ENCODE data around the gene HOXA3.
A peak's percentile ranks its signal among the peaks of the same experiment; 100 is the strongest.

The HOXA3 gene

DNA sequence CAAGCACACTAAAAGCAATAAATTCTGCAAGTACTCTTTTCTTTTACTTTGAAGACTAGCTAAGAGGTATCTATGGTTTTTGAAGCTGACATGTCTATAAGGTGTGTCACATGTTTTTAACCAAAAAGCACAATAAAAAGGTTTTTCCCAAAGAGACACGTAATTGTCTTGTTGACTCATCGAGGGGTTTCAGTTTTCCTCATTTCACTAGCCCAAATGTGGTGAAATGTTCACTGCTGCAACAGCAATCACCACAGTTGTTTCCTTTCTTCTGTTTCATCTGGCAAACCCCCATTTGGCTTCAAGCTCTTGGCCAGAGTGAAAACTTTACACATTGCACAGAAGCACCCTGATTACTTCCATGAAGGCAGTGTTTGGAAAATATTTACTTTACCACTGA, 18.0 kb downstream of the HOXA3 start:
- Histone ChIP-seq H3K27me3 (ENCODE audit: insufficient read depth, poor library complexity, severe bottlenecking) (peaks cover 3% of the 10 kb centered on the region), H3K27ac (replicated peaks) (no peak overlapping the region), H3K4me3 (replicated peaks; ENCODE audit: insufficient read depth, low read length) (no peak overlapping the region)
- DNase-seq (ENCODE audit: low read depth in 1 of 2, low spot score in 1 of 2): peak in 1 of 2 experiments; percentile 55
- TF ChIP-seq, protein P1, sequence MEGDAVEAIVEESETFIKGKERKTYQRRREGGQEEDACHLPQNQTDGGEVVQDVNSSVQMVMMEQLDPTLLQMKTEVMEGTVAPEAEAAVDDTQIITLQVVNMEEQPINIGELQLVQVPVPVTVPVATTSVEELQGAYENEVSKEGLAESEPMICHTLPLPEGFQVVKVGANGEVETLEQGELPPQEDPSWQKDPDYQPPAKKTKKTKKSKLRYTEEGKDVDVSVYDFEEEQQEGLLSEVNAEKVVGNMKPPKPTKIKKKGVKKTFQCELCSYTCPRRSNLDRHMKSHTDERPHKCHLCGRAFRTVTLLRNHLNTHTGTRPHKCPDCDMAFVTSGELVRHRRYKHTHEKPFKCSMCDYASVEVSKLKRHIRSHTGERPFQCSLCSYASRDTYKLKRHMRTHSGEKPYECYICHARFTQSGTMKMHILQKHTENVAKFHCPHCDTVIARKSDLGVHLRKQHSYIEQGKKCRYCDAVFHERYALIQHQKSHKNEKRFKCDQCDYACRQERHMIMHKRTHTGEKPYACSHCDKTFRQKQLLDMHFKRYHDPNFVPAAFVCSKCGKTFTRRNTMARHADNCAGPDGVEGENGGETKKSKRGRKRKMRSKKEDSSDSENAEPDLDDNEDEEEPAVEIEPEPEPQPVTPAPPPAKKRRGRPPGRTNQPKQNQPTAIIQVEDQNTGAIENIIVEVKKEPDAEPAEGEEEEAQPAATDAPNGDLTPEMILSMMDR (IDR thresholded peaks at IDR 0.05; ENCODE audit: insufficient read depth, low read length): no peak
- TF ChIP-seq, protein P2, sequence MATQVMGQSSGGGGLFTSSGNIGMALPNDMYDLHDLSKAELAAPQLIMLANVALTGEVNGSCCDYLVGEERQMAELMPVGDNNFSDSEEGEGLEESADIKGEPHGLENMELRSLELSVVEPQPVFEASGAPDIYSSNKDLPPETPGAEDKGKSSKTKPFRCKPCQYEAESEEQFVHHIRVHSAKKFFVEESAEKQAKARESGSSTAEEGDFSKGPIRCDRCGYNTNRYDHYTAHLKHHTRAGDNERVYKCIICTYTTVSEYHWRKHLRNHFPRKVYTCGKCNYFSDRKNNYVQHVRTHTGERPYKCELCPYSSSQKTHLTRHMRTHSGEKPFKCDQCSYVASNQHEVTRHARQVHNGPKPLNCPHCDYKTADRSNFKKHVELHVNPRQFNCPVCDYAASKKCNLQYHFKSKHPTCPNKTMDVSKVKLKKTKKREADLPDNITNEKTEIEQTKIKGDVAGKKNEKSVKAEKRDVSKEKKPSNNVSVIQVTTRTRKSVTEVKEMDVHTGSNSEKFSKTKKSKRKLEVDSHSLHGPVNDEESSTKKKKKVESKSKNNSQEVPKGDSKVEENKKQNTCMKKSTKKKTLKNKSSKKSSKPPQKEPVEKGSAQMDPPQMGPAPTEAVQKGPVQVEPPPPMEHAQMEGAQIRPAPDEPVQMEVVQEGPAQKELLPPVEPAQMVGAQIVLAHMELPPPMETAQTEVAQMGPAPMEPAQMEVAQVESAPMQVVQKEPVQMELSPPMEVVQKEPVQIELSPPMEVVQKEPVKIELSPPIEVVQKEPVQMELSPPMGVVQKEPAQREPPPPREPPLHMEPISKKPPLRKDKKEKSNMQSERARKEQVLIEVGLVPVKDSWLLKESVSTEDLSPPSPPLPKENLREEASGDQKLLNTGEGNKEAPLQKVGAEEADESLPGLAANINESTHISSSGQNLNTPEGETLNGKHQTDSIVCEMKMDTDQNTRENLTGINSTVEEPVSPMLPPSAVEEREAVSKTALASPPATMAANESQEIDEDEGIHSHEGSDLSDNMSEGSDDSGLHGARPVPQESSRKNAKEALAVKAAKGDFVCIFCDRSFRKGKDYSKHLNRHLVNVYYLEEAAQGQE (IDR thresholded peaks at IDR 0.05; ENCODE audit: insufficient replicate concordance, low read depth): no peak
- TF ChIP-seq SPI1 (IDR thresholded peaks at IDR 0.05; ENCODE audit: borderline replicate concordance, low read depth) (no peak), GABPA (IDR thresholded peaks at IDR 0.05; ENCODE audit: low read depth) (no peak), POLR2AphosphoS5 (IDR thresholded peaks at IDR 0.05; ENCODE audit: low read depth) (no peak)

DNA sequence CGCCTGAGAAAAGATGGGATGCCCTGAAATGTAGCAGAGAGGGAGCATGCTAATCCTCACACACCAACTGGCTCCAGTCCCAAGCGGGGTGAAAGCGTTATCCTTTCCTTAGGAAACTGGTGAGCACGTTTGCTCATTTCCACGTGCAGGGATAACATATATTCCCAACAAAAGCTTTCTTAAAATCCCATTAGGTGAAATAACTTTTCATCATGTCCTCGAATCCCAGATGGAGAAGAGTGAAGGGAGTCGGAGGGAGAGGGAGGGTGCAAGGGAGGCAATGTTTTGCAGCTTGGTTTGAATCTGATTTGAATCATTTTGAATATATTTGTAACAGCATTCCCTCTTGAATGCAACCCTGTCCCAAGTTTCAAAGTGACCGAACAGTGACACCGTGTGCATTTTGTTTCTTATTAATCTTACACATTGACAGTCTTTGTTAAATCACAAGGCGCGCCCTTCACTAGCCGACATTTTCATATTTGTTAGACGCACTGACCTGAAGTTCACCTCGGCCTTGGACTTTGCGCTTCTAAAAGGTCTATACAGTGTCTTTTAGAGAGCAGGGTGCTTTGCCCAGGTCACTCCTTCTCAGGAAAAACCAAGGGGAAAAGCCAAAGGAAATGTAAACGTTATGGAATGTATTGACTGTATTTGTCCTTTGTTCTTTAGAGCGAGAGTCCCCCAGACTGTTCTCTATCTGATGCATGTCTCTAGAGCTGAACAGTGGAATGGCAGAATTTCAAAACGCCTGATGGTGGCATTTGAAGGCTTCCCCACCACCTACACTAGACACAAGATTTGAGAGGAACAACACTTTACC, 18.8 kb downstream of the HOXA3 start:
- TF ChIP-seq, protein P1 (IDR thresholded peaks at IDR 0.05; ENCODE audit: insufficient read depth, low read length): no peak
- TF ChIP-seq, protein P2 (IDR thresholded peaks at IDR 0.05; ENCODE audit: insufficient replicate concordance, low read depth): no peak
- TF ChIP-seq SPI1 (IDR thresholded peaks at IDR 0.05; ENCODE audit: borderline replicate concordance, low read depth): no peak
- no peak for TF ChIP-seq POLR2AphosphoS5 (IDR thresholded peaks at IDR 0.05; ENCODE audit: low read depth)
- TF ChIP-seq GABPA (IDR thresholded peaks at IDR 0.05; ENCODE audit: low read depth): no peak
- Histone ChIP-seq H3K4me3 (replicated peaks; ENCODE audit: insufficient read depth, low read length) (no peak overlapping the region), H3K27me3 (ENCODE audit: insufficient read depth, poor library complexity, severe bottlenecking) (peaks cover 3% of the 10 kb centered on the region), H3K27ac (replicated peaks) (no peak overlapping the region)
- no peak for DNase-seq (ENCODE audit: low read depth in 1 of 2, low spot score in 1 of 2)

DNA sequence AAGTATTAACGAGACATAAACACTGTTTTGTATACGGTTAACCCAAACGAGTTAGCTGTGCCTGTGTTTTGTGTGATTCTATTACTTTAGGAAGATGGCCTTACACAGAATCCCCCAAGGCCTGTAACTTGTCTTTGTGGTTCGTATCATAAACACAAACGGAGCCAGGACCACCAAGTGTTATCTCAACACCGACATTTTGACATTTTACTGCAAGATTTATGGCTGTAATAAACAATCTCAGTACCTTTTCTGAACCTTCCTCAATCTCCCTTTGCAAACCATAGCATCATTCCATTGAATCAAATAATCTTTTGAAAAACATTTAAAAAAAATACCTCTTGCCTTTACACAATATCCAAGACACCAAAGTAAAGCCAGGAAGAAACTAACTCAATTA, 19.4 kb downstream of the HOXA3 start:
- no peak for TF ChIP-seq SPI1 (IDR thresholded peaks at IDR 0.05; ENCODE audit: borderline replicate concordance, low read depth)
- TF ChIP-seq GABPA (IDR thresholded peaks at IDR 0.05; ENCODE audit: low read depth): no peak
- TF ChIP-seq, protein P1 (IDR thresholded peaks at IDR 0.05; ENCODE audit: insufficient read depth, low read length): no peak
- TF ChIP-seq, protein P2 (IDR thresholded peaks at IDR 0.05; ENCODE audit: insufficient replicate concordance, low read depth): no peak
- no peak for TF ChIP-seq POLR2AphosphoS5 (IDR thresholded peaks at IDR 0.05; ENCODE audit: low read depth)

More for the DNA sequence above, 19.4 kb downstream of the HOXA3 start:
- no peak for DNase-seq (ENCODE audit: low read depth in 1 of 2, low spot score in 1 of 2)
- H3K27ac ChIP-seq (replicated peaks): no peak overlapping the region
- no peak overlapping the region for H3K4me3 ChIP-seq (replicated peaks; ENCODE audit: insufficient read depth, low read length)
- H3K27me3 ChIP-seq (ENCODE audit: insufficient read depth, poor library complexity, severe bottlenecking): peaks cover 3% of the 10 kb centered on the region

Data from HL-60 (cell line).